KG1 (cell line): ENCODE results near the gene LCTL.

Source experiments
- DNase-seq: peaks from one replicate; lab custom pipeline; 2025; lab: John Stamatoyannopoulos, UW

Gene LCTL

GRCh38 chr15:66565741-66566144 is at the start of gene LCTL:
LCTL (minus strand) TSS chr15:66565998; CDS start chr15:66565365, 633 bp downstream.
- DNase-seq = no peak

GRCh38 chr15:66614951-66615760 is 49.4 kb upstream of the LCTL start:
- peak; percentile 83 for DNase-seq

GRCh38 chr15:66614456-66614855 is 48.7 kb upstream of the LCTL start:
- DNase-seq = no peak

- peak; percentile 60 for DNase-seq
These were observed 47.9 kb upstream of the LCTL start for GRCh38 chr15:66613743-66614142.

GRCh38 chr15:66611257-66612053 is 45.7 kb upstream of the LCTL start:
- DNase-seq = no peak

GRCh38 chr15:66609876-66610275 is 44.1 kb upstream of the LCTL start:
- no peak for DNase-seq

GRCh38 chr15:66608881-66609280 is 43.1 kb upstream of the LCTL start:
- DNase-seq = no peak

- no peak for DNase-seq
These were observed 42.4 kb upstream of the LCTL start for GRCh38 chr15:66608159-66608558.

GRCh38 chr15:66603301-66604179 is 37.7 kb upstream of the LCTL start:
- peak; percentile 28 for DNase-seq

- DNase-seq = no peak
These were observed 35.7 kb upstream of the LCTL start for GRCh38 chr15:66601521-66601920.

GRCh38 chr15:66600240-66600627 is 34.4 kb upstream of the LCTL start:
- DNase-seq = no peak

- DNase-seq = no peak
These were observed 33.9 kb upstream of the LCTL start for GRCh38 chr15:66599536-66600239.

GRCh38 chr15:66598095-66598815 is 32.5 kb upstream of the LCTL start:
- no peak for DNase-seq

- no peak for DNase-seq
These were observed 30.2 kb upstream of the LCTL start for GRCh38 chr15:66595931-66596545.

- DNase-seq = no peak
These were observed 29.5 kb upstream of the LCTL start for GRCh38 chr15:66595332-66595731.

- no peak for DNase-seq
These were observed 29.0 kb upstream of the LCTL start for GRCh38 chr15:66594836-66595235.

GRCh38 chr15:66594344-66594743 is 28.5 kb upstream of the LCTL start:
- no peak for DNase-seq

- no peak for DNase-seq
These were observed 27.5 kb upstream of the LCTL start for GRCh38 chr15:66593219-66593780.

- DNase-seq = no peak
These were observed 26.9 kb upstream of the LCTL start for GRCh38 chr15:66592505-66593218.
